T-helper 2 cell treated with Interferon-gamma antibody and Interleukin-4, amounts not matched to agents 100 ng/mL and 5 ng/mL, for 36 hours (primary cell): Measurements from ENCODE around the gene SLC44A5. TPM values are rescaled to one million over a fixed set of nuclear protein-coding genes. Genes with fewer than 3 reads are reported as not detected.
"Not testable (repeated sequence)": the region's sequence is repeated elsewhere in the genome, so short reads cannot be mapped to it uniquely, and the experiment has no call there.

Source experiments
- intact Hi-C: fragments of 100-400 bp; cut with micrococcal nuclease; formaldehyde crosslinking; loops from one replicate; pipeline ENCODE4 v1.15.1; 2023
- total RNA-seq: library from RNA; stranded (reverse); gene quantifications from 2 replicates; pipeline ENCODE4 v1.2.3, GENCODE V29; 2022

Gene SLC44A5
- total RNA-seq, 1 donor from 2014 or later, result not detected

GRCh38 chr1:75203415-75204277 is 407.3 kb downstream of the SLC44A5 start:
- intact Hi-C loops, result no loop called here

- intact Hi-C loops, result no loop called here
These were observed 408.2 kb downstream of the SLC44A5 start for GRCh38 chr1:75202751-75203150.

GRCh38 chr1:75198761-75199160 is 412.2 kb downstream of the SLC44A5 start:
- intact Hi-C loops, result no loop called here

GRCh38 chr1:75198163-75198562 is 412.8 kb downstream of the SLC44A5 start:
- intact Hi-C loops, result no loop called here

GRCh38 chr1:75188892-75189291 is 422.0 kb downstream of the SLC44A5 start:
- intact Hi-C loops, result no loop called here

- intact Hi-C loops, result not testable (repeated sequence)
These were observed 429.5 kb downstream of the SLC44A5 start for GRCh38 chr1:75181214-75181955.

- intact Hi-C loops, result no loop called here
These were observed 436.7 kb downstream of the SLC44A5 start for GRCh38 chr1:75174031-75174760.

- intact Hi-C loops, result no loop called here
These were observed 438.4 kb downstream of the SLC44A5 start for GRCh38 chr1:75172556-75172955.

- intact Hi-C loops, result no loop called here
These were observed 439.0 kb downstream of the SLC44A5 start for GRCh38 chr1:75171876-75172275.

GRCh38 chr1:75170981-75171380 is 439.9 kb downstream of the SLC44A5 start:
- intact Hi-C loops, result no loop called here

- intact Hi-C loops, result no loop called here
These were observed 440.9 kb downstream of the SLC44A5 start for GRCh38 chr1:75170011-75170410.

GRCh38 chr1:75166821-75167220 is 444.1 kb downstream of the SLC44A5 start:
- intact Hi-C loops, result no loop called here

- intact Hi-C loops, result no loop called here
These were observed 445.6 kb downstream of the SLC44A5 start for GRCh38 chr1:75165264-75165663.

GRCh38 chr1:75159154-75159553 is 451.8 kb downstream of the SLC44A5 start:
- intact Hi-C loops, result no loop called here

Other genes starting within 250 kb of the SLC44A5 start
- 43.4 and 44.6 TPM in 2 replicates for gene ACADM, start 113.6 kb upstream of the SLC44A5 start, total RNA-seq
- gene RABGGTB, start 175.1 kb upstream of the SLC44A5 start, total RNA-seq, result 136 and 138 TPM in 2 replicates
- 0.34 and 0.43 TPM in 2 replicates for gene MSH4, start 185.8 kb upstream of the SLC44A5 start, total RNA-seq